Femur (tissue), 1 donor: Measurements from ENCODE around the gene FOXL2.

Source experiments
- DNase-seq: peaks from one replicate; pipeline ENCODE4 v3.0.0-alpha.2; 2017

The FOXL2 gene

GRCh38 chr3:138946663-138947494, at the start of gene FOXL2, which contains the start of gene FOXL2NB:
FOXL2 (minus strand) TSS chr3:138947137; CDS start chr3:138946722, 415 bp downstream.
FOXL2NB (plus strand) TSS chr3:138947217; CDS start chr3:138947365, 148 bp downstream.
- DNase-seq, result peak; percentile 73

- DNase-seq, result no peak
Measured at GRCh38 chr3:138995706-138996105, 48.8 kb upstream of the FOXL2 start.

GRCh38 chr3:138987181-138987580, 40.2 kb upstream of the FOXL2 start:
- DNase-seq, result no peak

- DNase-seq, result no peak
Measured at GRCh38 chr3:138985932-138986331, 39.0 kb upstream of the FOXL2 start.

GRCh38 chr3:138984816-138985215, 37.9 kb upstream of the FOXL2 start:
- DNase-seq, result no peak

- no peak for DNase-seq
Measured at GRCh38 chr3:138976047-138976446, 29.1 kb upstream of the FOXL2 start.

- DNase-seq, result no peak
Measured at GRCh38 chr3:138975351-138975750, 28.4 kb upstream of the FOXL2 start.

- DNase-seq, result no peak
Measured at GRCh38 chr3:138974462-138974861, 27.5 kb upstream of the FOXL2 start.

- DNase-seq, result no peak
Measured at GRCh38 chr3:138972941-138973340, 26.0 kb upstream of the FOXL2 start.

GRCh38 chr3:138971766-138972320, 24.9 kb upstream of the FOXL2 start:
- DNase-seq, result no peak

GRCh38 chr3:138964923-138965322, 18.0 kb upstream of the FOXL2 start:
- no peak for DNase-seq

GRCh38 chr3:138964264-138964663, 17.3 kb upstream of the FOXL2 start:
- no peak for DNase-seq

GRCh38 chr3:138962854-138963560, 16.1 kb upstream of the FOXL2 start:
- DNase-seq, result no peak

- DNase-seq, result no peak
Measured at GRCh38 chr3:138960417-138960852, 13.5 kb upstream of the FOXL2 start.

- DNase-seq, result no peak
Measured at GRCh38 chr3:138950701-138951100, 3.8 kb upstream of the FOXL2 start.

GRCh38 chr3:138950006-138950644, 3.2 kb upstream of the FOXL2 start:
- peak; percentile 47 for DNase-seq

- DNase-seq, result no peak
Measured at GRCh38 chr3:138949445-138950005, 2.6 kb upstream of the FOXL2 start.

GRCh38 chr3:138949002-138949418, 2.1 kb upstream of the FOXL2 start:
- DNase-seq, result no peak

GRCh38 chr3:138948371-138949001, 1.5 kb upstream of the FOXL2 start:
- DNase-seq, result no peak

GRCh38 chr3:138947495-138948121, 671 bp upstream of the FOXL2 start:
- DNase-seq, result no peak
